K562 (cell line): ENCODE results near the gene RBAK. TPM values are rescaled to one million over a fixed set of nuclear protein-coding genes. Genes with fewer than 3 reads are reported as not detected.

ENCODE experiments used
- CREB1 ChIP-seq, 2 experiments: sonication (generic) in 1 of 2; formaldehyde crosslinking in 1 of 2; IDR thresholded peaks; 2 replicates each; pipeline versions ENCODE4 v1.6.1 to v1.8.0; 2012 to 2022; ENCODE audit warnings: inconsistent platforms in 1 of 2, mild to moderate bottlenecking in 1 of 2, missing genetic modification reagents in 1 of 2, moderate library complexity in 1 of 2
- ERF ChIP-seq: fragments of 450-650 bp; formaldehyde crosslinking; IDR thresholded peaks from 2 replicates; pipeline ENCODE4 v1.4.0; 2020; ENCODE audit warnings: mild to moderate bottlenecking, mixed read lengths
- HEY1 ChIP-seq: fragments of 250-450 bp; sonication (Bioruptor Pico); IDR thresholded peaks from 2 replicates; pipeline ENCODE4 v1.5.0; 2020; ENCODE audit warnings: mild to moderate bottlenecking, moderate library complexity, borderline replicate concordance
- KLF1 ChIP-seq: fragments of 450-650 bp; IDR thresholded peaks from 2 replicates; pipeline ENCODE4 v1.6.1; 2016; ENCODE audit warnings: missing genetic modification characterization, missing compliant biosample characterization
- NCOA6 ChIP-seq: fragments of 450-650 bp; IDR thresholded peaks from 2 replicates; pipeline ENCODE4 v1.6.1; 2017; ENCODE audit warnings: mild to moderate bottlenecking
- SMC3 ChIP-seq: conservative IDR thresholded peaks from 2 replicates; pipeline ENCODE4 v1.6.1; 2011; ENCODE audit warnings: low read depth, low read length, improper control_type of control experiment; ENCODE audit not compliant: insufficient read depth
- TEAD4 ChIP-seq, 2 experiments: sonication (generic) in 1 of 2; formaldehyde crosslinking in 1 of 2; IDR thresholded peaks; 2 replicates each; pipeline versions ENCODE4 v1.6.1 to v1.8.0; 2012 to 2022; ENCODE audit warnings: borderline replicate concordance in 1 of 2, inconsistent platforms in 1 of 2, low read length in 1 of 2, mild to moderate bottlenecking in 1 of 2, missing genetic modification reagents in 1 of 2
- XRCC3 ChIP-seq: fragments of 450-650 bp; IDR thresholded peaks from 2 replicates; pipeline ENCODE4 v1.6.1; 2017; ENCODE audit warnings: mild to moderate bottlenecking, moderate library complexity
- YBX1 ChIP-seq: fragments of 450-650 bp; IDR thresholded peaks from 2 replicates; pipeline ENCODE4 v1.7.1; 2016; ENCODE audit warnings: mild to moderate bottlenecking
- ZC3H8 ChIP-seq: fragments of 450-650 bp; IDR thresholded peaks from 2 replicates; pipeline ENCODE4 v1.6.1; 2017
- ZKSCAN3 ChIP-seq: fragments of 250-450 bp; sonication (Bioruptor Pico); IDR thresholded peaks from 2 replicates; pipeline ENCODE4 v1.4.0; 2020
- ZNF224 ChIP-seq: sonication (generic); formaldehyde crosslinking; IDR thresholded peaks from 2 replicates; pipeline ENCODE4 v1.8.0; 2022; ENCODE audit warnings: mild to moderate bottlenecking, missing genetic modification reagents
- ZNF561 ChIP-seq: fragments of 450-650 bp; formaldehyde crosslinking; conservative IDR thresholded peaks from 2 replicates; pipeline ENCODE4 v1.4.0; 2020; ENCODE audit warnings: mild to moderate bottlenecking, moderate library complexity
- polyA plus RNA-seq, 8 experiments: library from polyadenylated mRNA; depleted of rRNA in 4 of 8; stranded (reverse) in 5 of 8; unstranded in 3 of 8; fragments of >200 nt; fragmentation: Nextera tagmentation in 2 of 8; fragmentation: Illumina TruSeq in 1 of 8; extraction: Ambion mirVana in 2 of 8; extraction: Trizol in 1 of 8; gene quantifications; 2 replicates each; pipeline versions ENCODE4 v1.2.1 to v1.2.3, GENCODE V29; 2011 to 2014; ENCODE audit warnings: inconsistent platforms in 1 of 8, missing spikeins in 1 of 8
- total RNA-seq, 7 experiments: library from RNA; depleted of rRNA in 6 of 7; stranded (reverse); fragments of >200 nt in 6 of 7; fragmentation: Illumina TruSeq in 2 of 7; extraction: Trizol in 2 of 7; gene quantifications; 2 replicates each; pipeline versions ENCODE4 v1.2.1 to v1.2.3, GENCODE V29; 2011 to 2021; ENCODE audit warnings: low replicate concordance in 1 of 7
- TF ChIP-seq, protein P1 (sequence below): fragments of 250-450 bp; sonication (Bioruptor Pico); IDR thresholded peaks from 2 replicates; pipeline ENCODE4 v1.5.0; 2022; ENCODE audit warnings: mild to moderate bottlenecking
- TF ChIP-seq, protein P2 (sequence below): fragments of 250-450 bp; sonication (Bioruptor Pico); IDR thresholded peaks from 2 replicates; pipeline ENCODE4 v1.4.0; 2020
- TF ChIP-seq, protein P3 (sequence below): fragments of 250-450 bp; sonication (Bioruptor Pico); IDR thresholded peaks from 2 replicates; pipeline ENCODE4 v1.5.0; 2021; ENCODE audit warnings: mild to moderate bottlenecking, moderate library complexity
- TF ChIP-seq, protein P4 (sequence below): fragments of 450-650 bp; formaldehyde crosslinking; conservative IDR thresholded peaks from 2 replicates; pipeline ENCODE4 v1.4.0; 2022; ENCODE audit warnings: mild to moderate bottlenecking, missing genetic modification characterization

The RBAK gene
- total and polyA plus RNA-seq, 9 of the 15 experiments (the other 6 are each of a cell fraction or from before 2014, with no cell fraction given), result 2.7 to 13.2 (median 10.1) TPM

DNA sequence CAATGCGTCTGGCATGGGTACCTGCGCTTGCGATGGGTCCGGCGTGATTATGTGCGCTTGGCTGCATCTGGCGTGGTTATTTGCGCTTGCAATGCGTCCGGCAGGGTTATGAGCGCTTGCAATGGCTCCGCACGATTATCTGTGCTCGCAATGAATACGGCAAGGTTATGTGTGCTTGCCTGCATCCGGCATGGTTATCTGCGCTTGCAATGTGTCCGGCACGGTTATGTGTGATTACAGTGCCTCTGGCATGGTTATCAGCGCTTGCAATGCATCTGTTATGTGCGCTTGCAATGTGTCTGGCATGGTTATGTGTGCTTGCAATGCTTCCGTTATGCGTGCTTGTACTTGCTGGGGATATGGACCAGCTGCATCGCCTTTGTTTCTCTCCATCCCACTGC lies 37.7 kb downstream of the RBAK start (continued):
- TF ChIP-seq, protein P1, sequence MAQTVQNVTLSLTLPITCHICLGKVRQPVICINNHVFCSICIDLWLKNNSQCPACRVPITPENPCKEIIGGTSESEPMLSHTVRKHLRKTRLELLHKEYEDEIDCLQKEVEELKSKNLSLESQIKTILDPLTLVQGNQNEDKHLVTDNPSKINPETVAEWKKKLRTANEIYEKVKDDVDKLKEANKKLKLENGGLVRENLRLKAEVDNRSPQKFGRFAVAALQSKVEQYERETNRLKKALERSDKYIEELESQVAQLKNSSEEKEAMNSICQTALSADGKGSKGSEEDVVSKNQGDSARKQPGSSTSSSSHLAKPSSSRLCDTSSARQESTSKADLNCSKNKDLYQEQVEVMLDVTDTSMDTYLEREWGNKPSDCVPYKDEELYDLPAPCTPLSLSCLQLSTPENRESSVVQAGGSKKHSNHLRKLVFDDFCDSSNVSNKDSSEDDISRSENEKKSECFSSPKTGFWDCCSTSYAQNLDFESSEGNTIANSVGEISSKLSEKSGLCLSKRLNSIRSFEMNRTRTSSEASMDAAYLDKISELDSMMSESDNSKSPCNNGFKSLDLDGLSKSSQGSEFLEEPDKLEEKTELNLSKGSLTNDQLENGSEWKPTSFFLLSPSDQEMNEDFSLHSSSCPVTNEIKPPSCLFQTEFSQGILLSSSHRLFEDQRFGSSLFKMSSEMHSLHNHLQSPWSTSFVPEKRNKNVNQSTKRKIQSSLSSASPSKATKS (CRISPR knock-in tag), result no peak
- TF ChIP-seq ZNF224 (CRISPR knock-in tag) (no peak), ZC3H8 (no peak), SMC3 (no peak), ZKSCAN3 (CRISPR knock-in tag) (no peak), ZNF561 (no peak), YBX1 (no peak), NCOA6 (no peak), CREB1 (IDR thresholded peaks at IDR 0.05) (peak; percentile 72), CREB1 (CRISPR knock-in tag; IDR thresholded peaks at IDR 0.05) (no peak), HEY1 (CRISPR knock-in tag) (no peak), KLF1 (no peak), TEAD4 (IDR thresholded peaks at IDR 0.05; ENCODE audit: low read length) (peak; percentile 100), TEAD4 (CRISPR knock-in tag; IDR thresholded peaks at IDR 0.05; ENCODE audit: borderline replicate concordance) (no peak), XRCC3 (no peak), ERF (CRISPR knock-in tag) (no peak)
- TF ChIP-seq, protein P2, sequence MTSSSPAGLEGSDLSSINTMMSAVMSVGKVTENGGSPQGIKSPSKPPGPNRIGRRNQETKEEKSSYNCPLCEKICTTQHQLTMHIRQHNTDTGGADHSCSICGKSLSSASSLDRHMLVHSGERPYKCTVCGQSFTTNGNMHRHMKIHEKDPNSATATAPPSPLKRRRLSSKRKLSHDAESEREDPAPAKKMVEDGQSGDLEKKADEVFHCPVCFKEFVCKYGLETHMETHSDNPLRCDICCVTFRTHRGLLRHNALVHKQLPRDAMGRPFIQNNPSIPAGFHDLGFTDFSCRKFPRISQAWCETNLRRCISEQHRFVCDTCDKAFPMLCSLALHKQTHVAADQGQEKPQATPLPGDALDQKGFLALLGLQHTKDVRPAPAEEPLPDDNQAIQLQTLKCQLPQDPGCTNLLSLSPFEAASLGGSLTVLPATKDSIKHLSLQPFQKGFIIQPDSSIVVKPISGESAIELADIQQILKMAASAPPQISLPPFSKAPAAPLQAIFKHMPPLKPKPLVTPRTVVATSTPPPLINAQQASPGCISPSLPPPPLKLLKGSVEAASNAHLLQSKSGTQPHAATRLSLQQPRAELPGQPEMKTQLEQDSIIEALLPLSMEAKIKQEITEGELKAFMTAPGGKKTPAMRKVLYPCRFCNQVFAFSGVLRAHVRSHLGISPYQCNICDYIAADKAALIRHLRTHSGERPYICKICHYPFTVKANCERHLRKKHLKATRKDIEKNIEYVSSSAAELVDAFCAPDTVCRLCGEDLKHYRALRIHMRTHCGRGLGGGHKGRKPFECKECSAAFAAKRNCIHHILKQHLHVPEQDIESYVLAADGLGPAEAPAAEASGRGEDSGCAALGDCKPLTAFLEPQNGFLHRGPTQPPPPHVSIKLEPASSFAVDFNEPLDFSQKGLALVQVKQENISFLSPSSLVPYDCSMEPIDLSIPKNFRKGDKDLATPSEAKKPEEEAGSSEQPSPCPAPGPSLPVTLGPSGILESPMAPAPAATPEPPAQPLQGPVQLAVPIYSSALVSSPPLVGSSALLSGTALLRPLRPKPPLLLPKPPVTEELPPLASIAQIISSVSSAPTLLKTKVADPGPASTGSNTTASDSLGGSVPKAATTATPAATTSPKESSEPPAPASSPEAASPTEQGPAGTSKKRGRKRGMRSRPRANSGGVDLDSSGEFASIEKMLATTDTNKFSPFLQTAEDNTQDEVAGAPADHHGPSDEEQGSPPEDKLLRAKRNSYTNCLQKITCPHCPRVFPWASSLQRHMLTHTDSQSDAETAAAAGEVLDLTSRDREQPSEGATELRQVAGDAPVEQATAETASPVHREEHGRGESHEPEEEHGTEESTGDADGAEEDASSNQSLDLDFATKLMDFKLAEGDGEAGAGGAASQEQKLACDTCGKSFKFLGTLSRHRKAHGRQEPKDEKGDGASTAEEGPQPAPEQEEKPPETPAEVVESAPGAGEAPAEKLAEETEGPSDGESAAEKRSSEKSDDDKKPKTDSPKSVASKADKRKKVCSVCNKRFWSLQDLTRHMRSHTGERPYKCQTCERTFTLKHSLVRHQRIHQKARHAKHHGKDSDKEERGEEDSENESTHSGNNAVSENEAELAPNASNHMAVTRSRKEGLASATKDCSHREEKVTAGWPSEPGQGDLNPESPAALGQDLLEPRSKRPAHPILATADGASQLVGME (CRISPR knock-in tag), result no peak
- TF ChIP-seq, protein P3, sequence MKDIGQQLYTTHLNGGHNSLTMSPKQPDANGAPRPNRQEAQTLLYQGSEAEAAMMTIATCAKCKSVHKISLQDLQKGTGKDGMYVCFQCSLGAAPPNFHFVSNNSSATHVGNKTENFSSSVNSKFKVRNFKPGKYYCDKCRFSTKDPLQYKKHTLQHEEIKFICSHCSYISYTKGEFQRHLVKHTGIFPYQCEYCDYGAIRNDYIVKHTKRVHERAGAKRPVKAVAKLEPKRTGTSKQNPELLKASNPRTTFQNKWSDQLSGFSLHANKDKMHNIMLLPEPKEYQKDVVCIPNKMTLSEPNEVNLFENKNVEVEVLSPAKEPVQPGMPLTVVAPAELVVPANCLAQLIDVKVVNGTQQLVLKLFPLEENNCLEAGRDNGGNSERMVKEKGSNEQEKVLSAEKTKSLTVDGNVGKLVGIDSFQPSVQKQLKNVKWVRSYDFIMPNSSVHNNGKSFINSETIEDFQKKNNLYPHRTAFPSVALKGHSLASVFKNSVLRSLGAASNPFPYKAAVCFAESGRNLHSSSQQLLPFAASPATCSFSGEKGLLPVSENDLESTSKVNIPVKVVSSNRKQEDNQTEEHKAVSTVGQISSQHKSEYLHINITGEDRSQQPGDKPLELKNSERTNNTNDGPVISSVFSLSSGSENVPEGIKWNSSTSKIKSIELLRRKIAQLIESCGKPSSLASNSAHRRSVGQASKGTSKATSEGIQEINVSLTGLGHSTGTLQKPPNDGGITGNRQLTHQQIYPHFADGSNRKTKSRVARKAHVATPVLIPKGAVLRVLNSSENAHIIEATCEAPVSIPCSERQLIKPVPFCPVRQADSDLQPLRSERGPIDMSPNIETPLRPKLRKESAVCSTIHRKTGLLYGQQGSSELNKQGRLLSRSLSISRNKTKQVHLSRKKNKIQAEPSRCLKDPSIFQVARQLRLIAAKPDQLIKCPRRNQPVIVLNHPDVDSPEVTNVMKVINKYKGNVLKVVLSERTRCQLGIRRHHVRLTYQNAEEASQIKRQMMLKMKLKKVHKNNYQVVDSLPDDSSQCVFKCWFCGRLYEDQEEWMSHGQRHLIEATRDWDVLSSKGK (CRISPR knock-in tag), result no peak
- TF ChIP-seq, protein P4, sequence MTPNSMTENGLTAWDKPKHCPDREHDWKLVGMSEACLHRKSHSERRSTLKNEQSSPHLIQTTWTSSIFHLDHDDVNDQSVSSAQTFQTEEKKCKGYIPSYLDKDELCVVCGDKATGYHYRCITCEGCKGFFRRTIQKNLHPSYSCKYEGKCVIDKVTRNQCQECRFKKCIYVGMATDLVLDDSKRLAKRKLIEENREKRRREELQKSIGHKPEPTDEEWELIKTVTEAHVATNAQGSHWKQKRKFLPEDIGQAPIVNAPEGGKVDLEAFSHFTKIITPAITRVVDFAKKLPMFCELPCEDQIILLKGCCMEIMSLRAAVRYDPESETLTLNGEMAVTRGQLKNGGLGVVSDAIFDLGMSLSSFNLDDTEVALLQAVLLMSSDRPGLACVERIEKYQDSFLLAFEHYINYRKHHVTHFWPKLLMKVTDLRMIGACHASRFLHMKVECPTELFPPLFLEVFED, result no peak
